Muscle of leg (tissue), 11 donors: ENCODE data around the gene MCM9. TPM values are rescaled to one million over a fixed set of nuclear protein-coding genes. Genes with fewer than 3 reads are reported as not detected.

Experiments used
- DNase-seq: peaks from one replicate; pipeline ENCODE4 v3.0.0; 2013
- H3K27ac ChIP-seq: one replicate; pipeline ENCODE4 v1.5.1; 2013; ENCODE audit warnings: mild to moderate bottlenecking, low read length, control low read depth
- H3K27me3 ChIP-seq: one replicate; pipeline ENCODE4 v1.6.1; 2013; ENCODE audit warnings: low read length; ENCODE audit not compliant: control insufficient read depth, insufficient read depth
- H3K36me3 ChIP-seq: one replicate; pipeline ENCODE4 v1.6.1; 2013; ENCODE audit warnings: low read length; ENCODE audit not compliant: control insufficient read depth, insufficient read depth
- H3K4me1 ChIP-seq: one replicate; pipeline ENCODE4 v1.6.1; 2013; ENCODE audit warnings: low read length; ENCODE audit not compliant: control insufficient read depth, insufficient read depth
- H3K4me3 ChIP-seq: one replicate; pipeline ENCODE4 v1.5.1; 2013; ENCODE audit warnings: low read length, control low read depth
- H3K9me3 ChIP-seq: replicated peaks from 2 replicates; pipeline ENCODE4 v1.6.1; 2013; ENCODE audit warnings: low read depth, low read length; ENCODE audit not compliant: control insufficient read depth
- WGBS: methylation state at CpG from one replicate; pipeline ENCODE4 v1.1.5; 2013; ENCODE audit warnings: missing lambda C conversion rate; ENCODE audit not compliant: insufficient coverage; 5-methylcytosine and 5-hydroxymethylcytosine counted together
- polyA plus RNA-seq, 8 donors: library from polyadenylated mRNA; unstranded; fragments of 120-200 nt; gene quantifications; one replicate each; pipeline versions ENCODE4 v1.2.1 to v1.2.3, GENCODE V29; 2013; ENCODE audit warnings: inconsistent platforms in 1 of 8, low replicate concordance in 1 of 8; ENCODE audit not compliant: insufficient read length in 8 of 8, insufficient read depth in 1 of 8
- total RNA-seq: library from RNA; stranded (reverse); fragments of 120-200 nt; gene quantifications from one replicate; pipeline ENCODE4 v1.2.4, GENCODE V29; 2013

MCM9 gene
- total and polyA plus RNA-seq, 9 donors, result 10.1 to 14.5 (median 12.5) TPM

- peak; percentile 17 for DNase-seq
Measured at GRCh38 chr6:118935331-118935668, 341 bp upstream of the MCM9 start.

GRCh38 chr6:118933855-118934460 is 1.0 kb downstream of the MCM9 start:
- DNase-seq, result no peak
- Histone ChIP-seq H3K36me3 (peaks cover 3% of the 10 kb centered on the region), H3K27ac (peak overlapping the region; percentile 60), H3K4me3 (peak overlapping the region; percentile 83), H3K9me3 (no peaks in the 10 kb centered on the region), H3K27me3 (no peaks in the 10 kb centered on the region), H3K4me1 (peaks cover 3% of the 10 kb centered on the region)
- 0% methylated on average over 3 of the region's 8 CpGs for WGBS

More at GRCh38 chr6:118935331-118935668, 341 bp upstream of the MCM9 start:
- Histone ChIP-seq H3K4me3 (peak overlapping the region; percentile 83), H3K36me3 (peaks cover 3% of the 10 kb centered on the region), H3K4me1 (peaks cover 3% of the 10 kb centered on the region), H3K9me3 (no peaks in the 10 kb centered on the region), H3K27me3 (no peaks in the 10 kb centered on the region), H3K27ac (peak overlapping the region; percentile 97)
- WGBS, result no CpG with 5 or more reads among the region's 1 CpG

GRCh38 chr6:118932421-118932820 is 2.5 kb downstream of the MCM9 start:
- no CpG with 5 or more reads among the region's 2 CpGs for WGBS
- Histone ChIP-seq H3K27me3 (no peaks in the 10 kb centered on the region), H3K4me1 (peaks cover 3% of the 10 kb centered on the region), H3K9me3 (no peaks in the 10 kb centered on the region), H3K27ac (no peak overlapping the region), H3K36me3 (peaks cover 6% of the 10 kb centered on the region), H3K4me3 (no peak overlapping the region)
- DNase-seq, result no peak

GRCh38 chr6:118931436-118931835 is 3.5 kb downstream of the MCM9 start:
- Histone ChIP-seq H3K4me1 (peaks cover 3% of the 10 kb centered on the region), H3K36me3 (peaks cover 6% of the 10 kb centered on the region)
- no CpG with 5 or more reads among the region's 5 CpGs for WGBS

GRCh38 chr6:118930680-118931079 is 4.3 kb downstream of the MCM9 start:
- no peak for DNase-seq
- no peak overlapping the region for H3K4me3 ChIP-seq
- WGBS, result no CpG with 5 or more reads among the region's 3 CpGs
- H3K9me3 ChIP-seq, result no peaks in the 10 kb centered on the region
- no peak overlapping the region for H3K27ac ChIP-seq
- peaks cover 6% of the 10 kb centered on the region for H3K36me3 ChIP-seq
- no peaks in the 10 kb centered on the region for H3K4me1 ChIP-seq
- H3K27me3 ChIP-seq, result no peaks in the 10 kb centered on the region

More at GRCh38 chr6:118931436-118931835, 3.5 kb downstream of the MCM9 start:
- no peak for DNase-seq
- no peaks in the 10 kb centered on the region for H3K9me3 ChIP-seq
- H3K27me3 ChIP-seq, result no peaks in the 10 kb centered on the region
- no peak overlapping the region for H3K27ac ChIP-seq
- no peak overlapping the region for H3K4me3 ChIP-seq

GRCh38 chr6:118923035-118923434 is 11.9 kb downstream of the MCM9 start:
- no peak overlapping the region for H3K4me3 ChIP-seq
- 80% methylated on average over 1 of the region's 3 CpGs for WGBS

GRCh38 chr6:118921084-118921483 is 13.9 kb downstream of the MCM9 start:
- H3K27me3 ChIP-seq, result no peaks in the 10 kb centered on the region
- H3K27ac ChIP-seq, result no peak overlapping the region
- no peak for DNase-seq
- no peaks in the 10 kb centered on the region for H3K4me1 ChIP-seq
- H3K36me3 ChIP-seq, result peaks cover 41% of the 10 kb centered on the region
- H3K9me3 ChIP-seq, result no peaks in the 10 kb centered on the region
- WGBS, result no CpG with 5 or more reads among the region's 1 CpG
- H3K4me3 ChIP-seq, result no peak overlapping the region

More at GRCh38 chr6:118923035-118923434, 11.9 kb downstream of the MCM9 start:
- DNase-seq, result no peak
- Histone ChIP-seq H3K4me1 (no peaks in the 10 kb centered on the region), H3K27me3 (no peaks in the 10 kb centered on the region), H3K27ac (no peak overlapping the region), H3K9me3 (no peaks in the 10 kb centered on the region), H3K36me3 (peaks cover 38% of the 10 kb centered on the region)

- DNase-seq, result no peak
- no CpG with 5 or more reads among the region's 2 CpGs for whole genome bisulfite sequencing
- no peaks in the 10 kb centered on the region for H3K9me3 ChIP-seq
- H3K27ac ChIP-seq, result no peak overlapping the region
- no peaks in the 10 kb centered on the region for H3K4me1 ChIP-seq
- H3K27me3 ChIP-seq, result no peaks in the 10 kb centered on the region
- H3K36me3 ChIP-seq, result peaks cover 46% of the 10 kb centered on the region
- no peak overlapping the region for H3K4me3 ChIP-seq
Measured at GRCh38 chr6:118918329-118918725, 16.6 kb downstream of the MCM9 start.

GRCh38 chr6:118917546-118918328 is 17.2 kb downstream of the MCM9 start:
- Histone ChIP-seq H3K9me3 (no peaks in the 10 kb centered on the region), H3K4me3 (no peak overlapping the region), H3K27me3 (no peaks in the 10 kb centered on the region), H3K4me1 (no peaks in the 10 kb centered on the region), H3K36me3 (peaks cover 43% of the 10 kb centered on the region), H3K27ac (no peak overlapping the region)
- DNase-seq, result no peak
- WGBS, result no CpG with 5 or more reads among the region's 5 CpGs

- H3K4me1 ChIP-seq, result no peaks in the 10 kb centered on the region
- no peaks in the 10 kb centered on the region for H3K27me3 ChIP-seq
- H3K36me3 ChIP-seq, result peaks cover 33% of the 10 kb centered on the region
Measured at GRCh38 chr6:118914598-118914997, 20.4 kb downstream of the MCM9 start.

More at GRCh38 chr6:118914598-118914997, 20.4 kb downstream of the MCM9 start:
- Histone ChIP-seq H3K4me3 (no peak overlapping the region), H3K27ac (no peak overlapping the region), H3K9me3 (no peaks in the 10 kb centered on the region)
- no peak for DNase-seq
